GM18517 (cell line): ENCODE results near the gene SAMHD1.
"Not testable (repeated sequence)": the region's sequence is repeated elsewhere in the genome, so short reads cannot be mapped to it uniquely, and the experiment has no call there.

Experiments
- ATAC-seq: cut with Tn5 transposase; IDR thresholded peaks from one replicate; pipeline ENCODE4 v1.9.1; 2021; ENCODE audit warnings: mild to moderate bottlenecking, moderate library complexity; ENCODE audit not compliant: unreplicated experiment

Gene SAMHD1

DNA sequence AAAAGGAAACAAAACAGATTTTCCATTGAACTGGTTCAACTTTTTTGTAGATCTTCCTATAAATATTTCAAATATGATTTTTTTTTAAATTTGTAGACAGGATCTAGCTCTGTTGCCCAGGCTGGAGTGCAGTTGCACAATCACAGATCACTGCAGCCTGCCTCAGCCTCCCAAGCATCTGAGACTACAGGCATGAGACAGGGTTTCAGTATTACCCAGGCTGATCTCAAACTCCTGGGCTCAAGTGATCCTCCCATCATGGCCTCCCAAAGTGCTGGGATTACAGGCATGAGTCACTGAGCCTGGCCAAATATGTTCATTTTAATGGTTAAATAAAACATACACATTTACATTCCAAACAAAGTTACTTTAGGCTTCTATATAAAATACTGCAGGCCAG lies 33.6 kb downstream of the SAMHD1 start:
- no peak for ATAC-seq

DNA sequence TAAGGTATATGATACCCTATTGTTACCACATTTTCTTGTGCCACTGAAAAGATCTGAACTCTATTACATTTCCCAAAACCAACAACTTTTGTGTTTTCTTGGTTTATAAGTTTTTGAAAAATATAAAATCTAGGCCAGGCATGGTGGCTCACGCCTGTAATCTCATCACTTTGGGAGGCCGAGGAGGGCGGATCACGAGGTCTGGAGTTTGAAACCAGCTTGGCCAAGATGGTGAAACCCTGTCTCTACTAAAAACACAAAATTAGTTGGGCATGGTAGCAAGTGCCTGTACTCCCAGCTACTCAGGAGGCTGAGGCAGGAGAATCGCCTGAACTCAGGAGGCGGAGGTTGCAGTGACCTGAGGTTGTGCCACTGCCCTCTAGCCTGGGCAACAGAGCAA lies 34.3 kb downstream of the SAMHD1 start:
- no peak for ATAC-seq

DNA sequence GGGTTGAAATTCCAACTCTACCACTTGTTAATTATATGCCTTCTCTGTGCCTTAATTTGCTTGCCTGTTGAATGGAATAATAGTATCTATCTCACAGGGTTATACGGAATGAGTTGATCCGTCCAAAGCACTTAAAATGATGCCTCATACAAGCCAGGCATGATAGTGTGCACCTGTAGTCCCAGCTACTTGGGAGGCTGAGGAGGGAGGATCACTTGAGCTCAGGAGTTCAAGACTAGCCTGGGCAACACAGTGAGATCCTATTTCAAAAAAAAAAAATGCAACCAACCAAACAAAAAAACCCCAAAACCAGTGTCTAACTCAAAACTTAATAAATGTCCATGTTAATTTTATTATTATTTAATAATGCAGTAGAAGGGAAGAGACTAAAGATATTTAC lies 35.3 kb downstream of the SAMHD1 start:
- ATAC-seq: no peak

DNA sequence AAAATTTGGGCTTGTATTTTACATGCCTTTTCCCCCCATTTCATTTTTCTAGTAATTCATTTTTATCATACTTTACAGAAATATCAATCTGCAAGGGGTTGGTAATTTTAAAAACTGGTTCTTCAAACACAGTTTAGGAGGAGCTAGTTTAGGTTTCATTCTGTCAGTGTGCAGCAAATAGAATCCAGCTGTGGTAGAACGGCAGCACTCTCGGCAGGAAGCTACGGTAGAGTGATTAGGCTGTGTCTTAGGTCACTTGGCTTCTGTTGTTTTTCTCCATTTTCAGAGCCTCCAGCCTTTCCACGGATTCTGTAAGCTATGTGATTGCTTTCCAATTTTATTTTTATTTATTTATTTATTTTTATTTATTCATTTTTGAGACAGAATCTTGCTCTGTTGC lies 42.9 kb downstream of the SAMHD1 start:
- ATAC-seq: no peak

DNA sequence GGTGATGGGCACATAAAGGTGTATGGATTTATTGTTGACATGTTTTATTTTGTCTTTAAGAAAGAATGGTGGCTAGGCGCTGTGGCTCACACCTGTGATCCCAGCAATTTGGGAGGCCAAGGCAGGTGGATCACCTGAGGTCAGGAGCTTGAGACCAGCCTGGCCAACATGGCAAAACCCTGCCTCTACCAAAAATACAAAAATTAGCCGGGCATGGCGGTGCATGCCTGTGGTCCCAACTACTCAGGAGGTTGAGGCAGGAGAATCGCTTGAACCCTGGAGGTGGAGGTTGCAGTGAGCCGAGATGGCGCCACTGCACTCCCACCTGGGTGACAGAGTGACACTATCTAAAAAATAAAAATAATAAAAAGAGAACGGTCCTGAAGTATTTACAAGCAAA lies 45.4 kb downstream of the SAMHD1 start:
- not testable (repeated sequence) for ATAC-seq

DNA sequence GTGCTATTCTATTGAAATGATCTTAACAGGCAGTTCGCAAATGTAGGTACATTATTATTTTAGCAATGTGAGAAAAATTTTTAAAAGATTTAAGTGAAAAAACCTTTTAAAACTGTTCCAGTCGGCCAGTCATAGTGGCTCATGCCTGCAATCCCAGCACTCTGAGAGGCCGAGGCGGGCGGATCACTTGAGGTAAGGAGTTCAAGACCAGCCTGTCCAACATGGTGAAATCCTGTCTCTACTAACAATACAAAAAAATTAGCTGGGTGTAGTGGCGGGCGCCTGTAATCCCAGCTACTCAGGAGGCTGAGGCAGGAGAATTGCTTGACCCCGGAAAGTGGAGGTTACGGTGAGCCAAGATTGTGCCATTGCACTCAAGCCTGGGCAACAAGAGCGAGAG lies 45.9 kb downstream of the SAMHD1 start:
- ATAC-seq: not testable (repeated sequence)

DNA sequence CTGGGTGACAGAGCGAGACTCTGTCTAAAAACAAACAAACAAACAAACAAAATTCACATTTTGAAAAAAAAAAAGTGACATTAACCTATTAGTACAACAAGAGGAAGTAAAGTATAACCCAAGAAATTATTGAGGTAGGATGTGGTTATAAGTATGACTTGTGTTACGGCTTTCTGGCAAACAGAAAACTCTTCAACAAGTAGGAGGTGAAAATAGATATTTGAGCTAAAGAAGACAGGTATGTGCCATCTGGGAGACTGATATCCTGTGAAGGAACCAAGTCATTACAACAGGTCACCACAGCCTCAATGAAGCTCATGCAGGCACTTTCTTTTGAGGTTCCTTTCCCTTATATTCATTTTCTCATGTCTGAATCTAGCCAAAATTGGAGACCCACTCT lies 46.8 kb downstream of the SAMHD1 start:
- no peak for ATAC-seq

DNA sequence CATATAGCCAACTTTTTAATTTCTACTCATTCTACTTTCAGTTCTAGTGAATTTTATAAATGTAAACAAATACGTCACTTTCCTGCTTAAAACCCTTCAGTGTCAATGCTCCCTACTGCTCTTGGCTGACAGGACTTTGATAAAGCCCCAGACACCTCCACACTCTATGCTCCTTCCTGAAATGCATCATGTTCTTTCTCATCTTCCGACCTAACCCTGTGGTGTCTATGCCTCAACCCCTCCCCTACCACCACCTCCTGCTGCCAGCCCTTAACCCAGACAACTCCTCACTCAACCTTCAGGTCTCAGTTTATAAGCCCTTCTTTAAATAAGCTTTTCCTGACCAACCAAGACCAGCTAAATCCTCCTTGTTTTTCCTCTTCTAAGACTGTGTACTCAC lies 56.5 kb downstream of the SAMHD1 start:
- ATAC-seq: no peak

DNA sequence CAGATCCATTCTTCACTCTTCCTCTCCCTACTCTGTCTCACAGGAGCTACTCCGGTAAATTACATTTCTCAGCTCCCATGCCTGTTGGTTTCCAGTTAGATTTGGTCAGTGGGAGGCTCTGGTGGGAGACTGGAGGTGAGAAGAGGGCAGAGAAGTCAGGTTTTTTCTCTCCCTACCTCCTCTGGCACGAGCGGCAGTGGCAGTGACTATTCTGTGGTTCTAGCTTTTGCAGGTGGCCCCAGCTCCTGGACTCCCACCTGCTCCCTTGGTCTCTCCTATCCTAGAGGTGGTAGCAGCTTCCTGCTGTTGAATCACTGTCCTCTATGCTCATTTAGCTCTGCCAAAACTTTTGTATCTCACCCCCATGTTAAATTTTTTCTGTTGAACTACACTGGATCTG lies 57.7 kb downstream of the SAMHD1 start:
- ATAC-seq: no peak

DNA sequence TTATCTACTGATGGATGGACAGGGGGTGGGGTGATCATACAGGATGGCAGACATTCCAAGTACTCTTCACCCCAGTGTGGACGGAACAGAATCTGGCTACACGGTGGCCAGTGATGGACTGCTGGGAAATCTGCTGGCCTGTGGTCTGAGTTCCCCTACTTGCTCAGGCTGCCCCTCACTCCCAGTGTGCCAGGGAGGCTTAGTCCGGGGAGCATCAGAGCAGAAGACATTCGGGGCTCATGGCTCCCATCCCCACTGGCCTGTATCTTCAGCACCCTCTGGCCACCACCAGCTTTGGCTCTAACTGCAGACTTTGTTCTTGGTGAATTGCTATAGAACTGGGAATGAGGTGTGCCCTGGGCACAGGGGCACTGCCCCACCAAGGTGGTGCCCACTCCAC lies 60.3 kb downstream of the SAMHD1 start:
- ATAC-seq: no peak

DNA sequence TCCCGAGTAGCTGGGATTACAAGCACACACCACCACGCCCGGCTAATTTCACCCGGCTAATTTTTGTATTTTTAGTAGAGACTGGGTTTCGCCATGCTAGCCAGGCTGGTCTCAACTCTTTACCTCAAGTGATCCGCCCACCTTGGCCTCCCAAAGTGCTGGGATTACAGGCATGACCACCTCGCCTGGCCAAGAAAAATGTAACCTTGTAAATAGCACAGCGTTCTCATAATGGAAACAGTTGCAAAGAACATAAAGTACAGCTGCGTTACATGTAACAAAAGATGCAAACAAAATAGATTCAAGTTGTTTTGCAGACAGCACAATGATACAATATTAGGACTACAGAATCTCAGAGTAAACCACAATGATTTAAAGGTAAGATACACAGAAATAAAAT lies 60.9 kb downstream of the SAMHD1 start:
- ATAC-seq: no peak

DNA sequence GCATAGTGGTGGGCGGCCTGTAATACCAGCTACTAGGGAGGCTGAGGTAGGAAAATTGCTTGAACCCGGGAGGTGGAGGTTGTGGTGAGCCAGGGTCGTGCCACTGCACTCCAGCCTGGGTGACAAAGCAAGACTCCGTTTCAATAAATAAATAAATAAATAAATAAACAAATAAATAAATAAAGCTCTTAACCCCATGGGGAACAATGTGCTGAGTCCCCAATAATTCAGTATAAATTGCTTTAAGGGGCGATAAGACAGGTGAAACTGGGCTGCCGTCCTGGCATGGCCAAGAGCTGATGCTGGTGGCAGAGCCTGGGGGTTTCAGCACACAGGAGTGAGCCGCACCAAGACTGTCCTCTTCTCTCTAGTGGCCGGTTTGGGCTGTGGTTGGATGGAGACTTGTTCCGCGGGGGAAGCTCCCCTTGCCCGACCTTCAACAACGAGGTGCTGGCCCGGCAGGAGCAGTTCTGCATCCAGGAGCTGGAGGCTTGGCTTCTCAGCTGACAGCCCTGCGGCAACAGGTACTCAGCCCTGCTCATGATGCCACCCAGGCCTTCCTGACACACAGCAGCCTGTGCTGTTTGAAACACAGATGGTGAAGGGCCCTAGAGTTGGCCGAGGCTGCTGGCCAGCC lies 62.5 kb downstream of the SAMHD1 start:
- no peak for ATAC-seq

DNA sequence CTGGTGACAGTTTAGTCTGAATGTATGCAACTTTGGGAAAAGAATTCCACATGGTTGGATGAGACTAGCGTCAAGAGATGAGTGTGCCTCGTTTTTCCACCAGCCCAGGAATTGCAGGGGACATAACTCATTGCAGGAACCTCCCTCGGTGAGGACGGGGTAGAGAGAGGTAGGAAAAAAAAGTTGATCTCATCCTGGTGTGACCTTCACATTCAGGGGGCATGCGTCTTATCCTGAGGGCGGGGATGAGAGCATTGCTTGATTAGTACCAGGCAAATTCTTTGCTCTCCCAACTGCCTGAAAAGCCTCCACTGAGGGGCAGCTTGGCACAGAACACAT lies 63.8 kb downstream of the SAMHD1 start:
- no peak for ATAC-seq

DNA sequence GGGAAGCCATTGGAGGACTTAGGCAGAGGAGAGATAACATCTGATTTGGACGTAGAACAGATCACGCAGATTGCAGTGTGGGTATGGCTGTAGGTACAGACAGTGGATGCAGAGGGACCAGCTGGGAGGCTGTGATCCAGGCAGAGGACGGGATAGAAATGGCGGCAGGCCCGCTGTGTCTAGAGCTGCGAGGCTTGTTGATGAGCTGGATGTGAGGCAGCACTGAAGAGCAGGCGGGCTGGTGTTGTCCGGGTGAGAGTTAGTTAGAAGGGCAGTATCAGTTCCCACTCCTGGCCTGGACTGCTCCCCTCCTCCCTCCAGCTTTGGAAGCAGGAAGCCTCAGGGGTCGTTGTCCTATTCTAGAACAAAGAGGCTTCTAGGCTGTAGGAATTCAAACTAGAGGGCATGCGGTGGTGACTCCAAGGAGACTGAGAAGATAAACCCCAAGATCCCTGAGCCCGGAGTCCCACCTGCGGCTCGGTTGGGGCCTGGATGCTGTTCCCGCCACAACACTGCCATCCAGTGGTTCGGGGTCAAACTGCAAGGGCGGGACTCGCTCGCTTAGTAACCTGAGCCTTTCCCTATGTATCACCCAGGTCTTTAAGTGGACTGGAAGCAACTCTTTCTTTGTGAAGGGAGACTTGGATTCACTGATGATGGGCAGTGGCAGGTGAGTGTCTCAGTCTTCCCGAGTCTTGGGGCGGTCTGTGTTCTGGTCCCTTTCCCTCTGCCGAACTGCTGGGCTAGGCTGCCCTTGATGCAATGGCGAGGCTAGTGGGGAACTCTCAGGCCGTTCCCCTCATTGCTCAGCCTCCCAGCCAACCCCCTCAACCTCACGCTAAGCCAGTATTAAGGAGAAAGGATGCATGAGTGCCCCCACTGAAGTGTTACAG lies 64.4 kb downstream of the SAMHD1 start:
- no peak for ATAC-seq

DNA sequence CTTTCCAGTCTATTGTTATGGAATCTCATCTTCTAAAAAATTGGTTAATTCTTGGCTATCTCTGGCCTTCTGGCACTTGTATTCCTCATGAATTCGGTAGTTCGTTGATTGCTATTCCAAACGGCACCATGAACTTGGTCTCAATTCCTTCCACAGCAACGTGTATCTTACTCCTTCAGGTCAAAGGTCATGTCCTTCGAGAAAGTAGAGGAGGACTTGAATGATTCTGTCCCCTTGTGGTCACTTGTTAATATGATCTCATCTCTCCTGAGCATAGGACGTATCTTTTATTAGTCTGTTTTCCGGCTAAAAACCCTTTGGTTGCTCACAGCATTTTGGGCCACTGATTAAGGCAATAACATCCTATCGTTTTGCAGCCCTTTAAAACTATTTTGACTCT lies 66.2 kb downstream of the SAMHD1 start:
- no peak for ATAC-seq

DNA sequence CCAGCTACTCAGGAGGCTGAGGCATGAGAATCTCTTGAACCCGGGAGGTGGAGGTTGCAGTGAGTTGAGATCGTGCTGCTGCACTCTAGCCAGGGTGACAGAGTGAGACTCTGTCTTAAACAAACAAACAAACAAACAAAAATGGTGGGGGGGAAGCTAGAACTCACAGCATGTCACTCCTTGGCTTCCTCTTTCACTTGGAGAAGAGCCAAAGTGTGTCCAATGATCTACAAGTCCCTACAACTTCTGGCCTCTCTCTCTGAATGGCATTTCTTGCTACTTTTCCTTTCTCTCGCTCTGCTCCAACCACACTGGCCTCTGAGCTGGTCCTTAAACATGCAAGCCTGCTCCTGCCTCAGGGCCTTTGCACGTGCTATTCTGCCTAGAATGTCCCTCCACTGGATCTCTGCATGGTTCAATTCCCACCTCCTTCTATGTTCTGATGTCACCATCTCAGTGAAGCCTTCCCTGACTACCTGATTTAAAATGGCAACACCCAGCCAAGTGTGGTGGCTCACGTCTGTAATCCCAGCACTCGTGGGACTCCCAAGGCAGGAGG lies 67.5 kb downstream of the SAMHD1 start:
- no peak for ATAC-seq

DNA sequence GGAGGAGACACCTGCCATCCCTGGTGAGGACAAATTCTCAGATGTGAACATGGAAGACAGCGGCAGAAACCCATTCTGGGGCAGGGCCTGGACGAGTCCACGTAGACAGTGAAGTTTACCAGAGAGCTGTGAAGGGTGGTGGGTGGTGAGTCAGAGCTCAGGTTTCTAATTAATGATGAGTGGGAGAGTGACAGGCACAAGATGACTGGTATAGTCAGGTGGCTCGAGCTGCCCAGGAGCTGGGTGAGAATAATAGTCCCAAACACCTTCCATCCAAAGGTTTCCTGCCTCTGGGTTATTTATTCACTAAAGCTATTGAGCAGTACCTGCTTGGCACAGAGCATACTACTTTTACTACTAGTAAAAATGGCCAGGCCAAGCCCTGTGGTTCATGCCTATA lies 69.6 kb downstream of the SAMHD1 start:
- ATAC-seq: no peak

DNA sequence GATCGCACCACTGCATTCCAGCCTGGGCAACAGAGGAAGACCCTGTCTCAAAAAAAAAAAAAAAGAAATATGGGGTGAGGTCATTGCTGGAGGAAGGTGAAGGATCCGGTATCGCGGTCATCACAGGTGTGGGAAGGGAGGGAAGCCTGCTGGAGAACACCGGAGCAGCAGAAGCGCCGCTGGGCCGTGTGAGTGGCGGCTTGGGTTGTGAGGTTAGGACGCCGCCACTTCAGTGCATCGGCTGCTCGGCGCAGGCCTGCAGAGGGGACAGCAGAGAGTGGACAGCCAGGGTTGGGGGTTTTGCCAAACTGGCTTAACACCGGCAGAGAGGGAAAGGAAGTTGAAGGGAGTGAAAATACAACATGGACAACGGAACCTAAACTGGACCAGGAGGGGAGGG lies 70.2 kb downstream of the SAMHD1 start:
- no peak for ATAC-seq

DNA sequence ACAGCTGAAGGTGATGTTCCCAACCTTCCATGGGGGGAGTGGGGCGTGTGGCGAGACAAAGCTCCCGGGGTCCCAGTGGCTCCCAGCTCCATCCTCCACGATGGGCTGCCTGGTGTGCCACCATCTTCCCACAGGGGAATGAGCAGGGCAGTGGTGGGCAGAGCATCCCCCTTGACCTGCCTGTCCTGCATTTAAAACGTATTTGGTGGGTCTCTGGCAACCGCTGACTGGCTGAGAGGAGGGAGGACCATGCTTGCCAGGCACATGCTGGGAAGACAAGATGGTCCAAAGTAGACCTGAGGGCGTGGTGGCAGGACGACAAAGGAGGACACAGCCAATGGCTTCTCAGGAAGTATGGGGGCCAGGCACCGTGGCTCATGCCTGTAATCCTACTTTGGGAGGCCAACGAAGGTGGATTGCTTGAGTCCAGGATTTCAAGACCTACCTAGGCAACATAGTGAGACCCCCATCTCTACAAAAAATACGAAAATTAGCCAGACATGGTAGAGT lies 70.7 kb downstream of the SAMHD1 start:
- no peak for ATAC-seq

DNA sequence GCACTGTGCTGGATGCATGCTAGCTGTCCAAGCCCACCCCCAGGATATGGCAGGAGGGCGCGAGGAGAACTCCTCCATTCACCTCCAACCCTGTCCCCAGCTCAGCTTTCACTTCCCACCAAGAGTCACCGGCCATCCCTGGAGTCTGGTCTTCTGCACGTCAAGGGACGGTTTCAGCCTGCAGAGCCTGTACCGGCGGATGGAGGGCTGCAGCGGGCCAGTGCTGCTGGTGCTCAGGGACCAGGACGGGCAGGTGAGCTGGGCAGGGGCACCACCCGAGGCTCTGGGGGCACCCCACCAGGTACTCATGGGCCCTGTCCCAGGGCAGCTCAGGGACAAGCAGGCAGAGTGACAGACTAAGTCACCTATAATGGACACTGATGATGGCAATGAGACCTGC lies 72.6 kb downstream of the SAMHD1 start:
- no peak for ATAC-seq

DNA sequence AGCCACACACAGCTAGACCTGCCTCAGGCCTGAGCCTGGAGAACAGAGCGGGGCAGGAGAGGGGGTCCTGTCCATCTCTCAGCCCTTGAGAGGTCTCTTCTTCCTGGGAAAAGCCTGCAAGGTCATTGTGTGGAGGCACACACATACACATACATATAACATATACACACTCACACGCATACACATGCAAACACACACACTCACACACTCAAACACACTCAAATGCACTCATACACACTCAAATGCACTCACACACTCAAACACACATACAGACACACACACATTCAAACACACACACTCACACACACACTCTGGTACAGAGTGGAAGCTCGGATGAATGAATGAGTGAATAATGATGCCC lies 75.1 kb downstream of the SAMHD1 start:
- no peak for ATAC-seq
